GM18519 (cell line): ENCODE data around the gene SMYD3.
"Not testable (repeated sequence)": the region's sequence is repeated elsewhere in the genome, so short reads cannot be mapped to it uniquely, and the experiment has no call there.

ENCODE experiments used
- ATAC-seq: cut with Tn5 transposase; IDR thresholded peaks from one replicate; pipeline ENCODE4 v1.9.1; 2021; ENCODE audit warnings: mild to moderate bottlenecking, moderate library complexity; ENCODE audit not compliant: unreplicated experiment, low FRiP score

Gene SMYD3

DNA sequence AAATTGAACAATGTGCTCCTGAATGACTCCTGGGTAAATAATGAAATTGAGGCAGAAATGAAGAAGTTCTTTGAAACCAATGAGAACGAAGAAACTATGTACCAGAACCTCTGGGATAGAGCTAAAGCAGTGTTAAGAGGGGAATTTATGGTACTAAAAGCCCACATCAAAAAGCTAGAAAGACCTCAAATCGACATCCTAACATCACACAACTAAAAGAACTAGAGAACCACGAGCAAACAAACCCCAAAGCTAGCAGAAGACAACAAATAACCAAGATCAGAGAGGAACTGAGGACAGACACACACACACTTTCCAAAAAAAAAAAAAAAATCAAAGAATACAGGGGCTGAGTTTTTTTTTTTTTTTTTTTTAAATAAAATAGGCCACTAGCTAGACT is 564.2 kb downstream of the SMYD3 start:
- ATAC-seq = no peak

DNA sequence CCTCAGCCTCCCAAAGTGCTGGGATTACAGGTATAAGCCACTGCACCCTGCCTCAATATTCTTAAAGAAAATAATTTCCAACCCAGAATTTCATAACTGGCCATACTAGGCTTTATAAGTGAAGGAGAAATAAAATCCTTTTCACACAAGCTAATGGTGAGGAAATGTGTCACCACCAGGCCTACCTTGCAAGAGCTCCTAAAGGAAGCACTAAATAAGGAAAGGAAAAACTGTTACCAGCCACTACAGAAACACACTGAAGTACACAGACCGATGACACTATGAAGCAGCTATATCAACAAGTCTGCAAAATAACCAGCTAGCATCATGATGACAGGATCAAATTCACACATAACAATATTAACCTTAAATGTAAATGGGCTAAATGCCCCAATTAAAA is 565.3 kb downstream of the SMYD3 start:
- not testable (repeated sequence) for ATAC-seq

DNA sequence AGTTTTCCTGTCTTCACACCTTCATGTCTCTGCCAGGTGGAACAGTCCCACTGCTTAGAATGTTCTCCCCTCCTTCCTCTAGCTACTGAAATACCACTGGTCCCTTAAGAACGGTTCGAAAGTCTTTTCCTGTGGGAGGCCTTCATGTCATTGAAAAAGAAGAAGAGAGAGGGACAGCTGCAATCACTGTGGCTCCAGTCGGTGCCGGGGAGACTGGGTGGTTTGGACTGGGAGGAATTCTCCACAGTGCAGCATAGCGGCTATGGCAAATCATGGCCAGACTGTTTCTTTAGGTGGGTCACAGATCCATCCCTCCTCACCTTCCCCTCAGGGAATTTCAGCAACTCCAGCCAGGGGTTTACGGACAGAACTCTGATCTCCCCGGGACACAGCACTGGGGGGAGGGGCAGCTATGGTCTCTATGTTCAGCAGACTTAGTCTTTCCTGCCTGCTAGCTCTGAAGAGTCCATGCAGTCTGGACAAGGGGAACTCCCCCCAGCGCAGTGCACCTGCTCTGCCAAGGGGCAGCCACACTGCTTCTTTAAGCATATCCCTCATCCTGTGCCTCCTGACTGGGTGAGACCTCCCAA is 567.2 kb downstream of the SMYD3 start:
- ATAC-seq = no peak

DNA sequence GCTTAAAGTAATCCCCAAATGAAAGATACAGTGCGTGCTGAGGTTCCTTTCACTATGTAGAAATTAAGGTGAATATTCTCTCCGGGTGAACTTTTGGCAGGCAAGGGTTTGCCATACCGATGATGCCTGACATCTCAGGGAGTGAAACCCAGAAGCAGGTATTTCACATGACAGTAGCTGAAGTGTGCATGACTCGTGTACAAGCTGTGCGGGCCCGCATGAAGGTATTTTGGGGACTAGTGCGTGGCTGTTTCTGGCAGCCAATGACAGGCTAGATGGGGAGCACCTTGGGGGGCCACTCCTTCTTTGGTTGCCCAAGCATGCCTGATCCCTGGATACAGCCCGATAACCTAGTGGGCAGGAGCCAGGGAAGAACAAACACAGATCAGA is 569.0 kb downstream of the SMYD3 start:
- ATAC-seq = no peak

DNA sequence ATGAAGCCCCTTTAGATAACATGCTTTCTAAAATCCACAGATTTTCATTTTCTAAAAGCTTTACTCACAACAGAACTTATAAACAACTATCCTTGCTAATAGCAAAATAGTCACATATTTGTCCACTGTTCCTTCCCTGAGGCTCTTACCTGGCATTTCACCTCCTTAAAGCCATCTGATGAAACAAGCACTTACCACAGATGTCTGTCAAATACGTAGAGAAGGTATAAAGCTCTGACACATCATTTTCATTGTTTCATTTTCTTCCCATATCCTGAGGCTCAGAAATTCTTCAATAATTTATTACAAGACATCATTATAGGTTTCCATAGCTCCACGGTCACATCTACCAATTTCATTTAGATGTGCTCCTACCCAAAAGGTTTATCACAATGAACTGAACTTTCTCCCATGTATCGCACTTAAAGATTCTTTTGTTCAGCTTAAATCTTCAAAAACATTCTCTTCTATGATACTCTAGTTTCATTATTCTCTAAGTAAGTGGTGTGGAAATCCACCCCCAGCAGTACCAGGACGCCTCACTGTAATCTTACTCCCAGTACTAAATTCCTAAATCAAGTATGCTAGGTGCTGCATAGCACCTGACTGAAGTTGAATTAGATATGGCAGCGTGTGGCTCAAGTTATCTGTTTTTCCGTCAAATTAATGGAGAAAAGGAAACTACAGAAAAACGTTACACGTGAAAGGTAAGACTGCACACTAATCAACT is 569.6 kb downstream of the SMYD3 start:
- no peak for ATAC-seq

DNA sequence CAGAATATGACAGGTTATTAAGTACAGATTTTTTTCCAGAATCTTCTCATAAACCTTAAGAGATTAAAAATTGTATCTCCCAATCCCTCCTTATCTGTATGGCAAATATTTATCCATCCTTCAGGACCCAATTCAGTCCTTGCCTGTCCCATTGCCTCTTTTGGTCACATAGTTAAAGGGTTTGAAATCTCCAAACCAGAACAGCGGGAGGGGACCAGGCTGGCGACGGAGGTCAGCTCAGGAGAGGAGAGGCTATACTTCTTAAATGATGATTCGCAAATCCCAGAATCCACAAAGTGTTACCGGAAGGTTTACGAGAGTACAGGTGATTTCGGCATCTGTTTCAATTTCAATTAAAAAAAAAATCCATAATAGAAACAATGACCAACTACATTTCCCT is 572.7 kb downstream of the SMYD3 start:
- no peak for ATAC-seq

DNA sequence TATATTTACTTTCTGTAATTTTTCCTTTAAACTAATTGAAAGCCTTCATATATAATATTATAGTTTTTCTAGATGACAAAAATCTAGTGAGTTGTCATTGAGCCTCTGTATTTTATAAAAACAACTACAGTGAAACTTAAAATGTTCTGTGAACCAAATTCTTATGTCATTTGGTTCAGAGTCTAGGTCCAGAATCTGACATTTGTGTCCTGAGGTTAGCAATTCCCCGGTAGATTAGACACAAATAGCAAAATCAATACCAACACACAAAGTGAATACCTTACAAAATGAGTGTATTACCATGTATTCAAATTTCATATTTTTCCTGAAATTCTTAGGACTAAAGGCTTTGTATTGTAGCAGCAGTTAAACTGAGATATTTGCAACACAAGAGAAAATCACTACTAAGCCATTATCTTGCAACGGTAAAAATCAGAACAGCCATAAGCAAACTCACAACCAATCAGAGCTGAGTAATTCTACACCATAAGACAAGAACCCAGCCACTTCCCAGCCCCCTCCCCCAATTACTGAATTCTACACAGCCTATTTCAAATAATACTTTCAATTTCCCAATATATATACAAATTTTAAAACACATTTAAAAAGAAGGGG is 573.5 kb downstream of the SMYD3 start:
- no peak for ATAC-seq

DNA sequence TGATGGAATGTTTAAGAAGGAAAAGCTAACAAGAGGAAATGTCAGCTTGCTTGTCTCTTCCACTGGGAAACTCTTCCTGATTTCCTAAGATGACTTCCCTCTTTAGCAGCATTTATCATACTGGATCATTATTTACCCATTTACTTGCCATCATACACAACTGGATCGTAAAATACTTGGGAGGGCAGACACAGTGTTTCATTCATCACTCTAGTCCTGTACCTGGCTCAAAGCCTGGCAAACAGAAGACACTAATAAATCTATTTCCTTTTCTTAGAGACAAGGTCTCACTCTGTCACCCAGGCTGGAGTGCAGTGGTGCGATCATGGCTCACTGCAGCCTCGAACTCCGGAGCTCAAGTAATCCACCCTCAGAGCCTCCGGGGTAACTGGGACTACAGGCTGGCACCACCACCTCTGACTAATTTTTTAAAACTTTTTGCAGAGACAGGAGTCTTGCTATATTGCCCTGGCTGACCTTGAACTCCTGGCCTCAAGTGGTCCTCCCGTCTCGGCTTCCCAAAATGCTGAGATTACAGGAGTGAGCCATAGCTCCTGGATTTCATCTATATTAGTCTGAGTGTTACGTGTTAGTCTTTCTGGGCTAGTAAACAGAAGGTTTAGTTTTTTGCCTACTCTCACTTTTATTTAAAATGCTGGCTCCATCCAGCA is 574.6 kb downstream of the SMYD3 start:
- no peak for ATAC-seq

DNA sequence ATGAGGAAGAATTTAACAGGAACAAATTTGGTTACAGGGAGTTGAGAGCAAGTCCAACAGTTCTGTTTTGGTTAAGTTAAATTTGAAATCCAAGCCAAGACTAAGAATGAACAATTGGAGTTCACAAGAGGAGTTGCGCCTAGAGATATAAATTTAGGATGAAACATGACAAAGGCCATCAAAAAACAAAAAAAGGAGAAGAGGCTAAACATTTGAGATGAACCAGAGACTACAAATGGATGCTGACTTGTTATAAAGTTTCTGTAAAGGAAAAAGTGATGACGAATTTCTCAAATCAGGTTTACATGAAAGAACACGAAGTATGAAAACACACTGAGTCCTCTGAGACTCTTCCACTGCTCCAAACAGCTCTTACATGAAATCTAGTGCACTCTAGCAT is 575.6 kb downstream of the SMYD3 start:
- ATAC-seq = no peak

DNA sequence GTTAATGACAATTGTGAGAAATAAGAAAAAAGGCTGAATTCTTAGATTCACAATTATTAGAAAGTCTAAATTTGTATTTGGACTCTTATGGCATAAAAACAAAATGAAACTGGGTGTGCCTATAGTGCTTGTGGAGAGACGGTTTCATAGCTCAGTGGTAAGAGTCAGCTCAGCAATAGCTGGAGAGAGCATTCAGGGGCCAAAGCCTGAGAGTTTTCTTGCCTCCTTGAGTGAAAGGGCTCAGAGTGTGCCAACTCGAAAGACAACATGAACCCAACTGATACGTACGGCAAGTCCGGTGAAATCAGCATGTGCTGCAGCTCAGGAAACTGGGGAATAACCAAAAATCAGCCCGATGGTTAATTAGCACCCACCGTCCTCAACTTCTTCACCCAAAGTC is 577.9 kb downstream of the SMYD3 start:
- no peak for ATAC-seq

DNA sequence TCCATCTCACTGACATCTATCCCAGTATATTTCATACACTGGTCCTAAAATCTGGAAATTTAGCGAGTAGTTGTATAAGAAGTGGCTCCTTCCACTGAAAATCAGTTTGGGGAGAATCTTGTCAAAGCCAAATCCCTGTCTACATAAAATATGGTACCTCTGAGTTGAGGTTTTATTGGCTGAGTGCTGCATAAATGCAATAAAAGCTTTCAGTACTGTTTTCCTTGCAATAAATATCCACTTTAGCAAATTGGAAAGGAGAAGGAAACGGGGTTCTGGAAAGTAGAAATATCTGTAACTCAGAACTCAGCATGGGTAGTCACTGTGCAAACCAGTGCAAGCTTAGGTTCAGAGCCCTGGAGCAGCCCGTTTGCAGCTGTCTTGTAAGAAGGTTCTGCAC is 580.2 kb downstream of the SMYD3 start:
- ATAC-seq = no peak

DNA sequence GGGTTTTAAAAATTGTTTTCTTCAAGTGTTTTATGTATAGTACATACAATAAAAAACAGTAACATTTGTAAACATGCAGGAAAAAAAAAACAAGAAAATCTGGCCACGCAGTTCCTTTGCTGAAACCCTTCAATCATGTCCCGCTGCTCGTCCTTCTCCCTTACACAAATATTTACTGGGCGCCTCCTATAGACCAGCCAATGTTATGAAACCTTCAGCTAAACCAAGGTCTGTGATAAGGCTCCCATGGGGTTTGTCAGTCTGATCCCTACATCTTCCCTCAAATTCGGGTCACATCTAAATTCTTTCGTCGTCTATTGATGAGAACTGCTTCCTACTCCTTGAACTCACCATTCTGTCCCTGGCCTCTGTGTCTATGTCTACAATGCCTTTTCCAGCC is 583.9 kb downstream of the SMYD3 start:
- ATAC-seq = no peak

DNA sequence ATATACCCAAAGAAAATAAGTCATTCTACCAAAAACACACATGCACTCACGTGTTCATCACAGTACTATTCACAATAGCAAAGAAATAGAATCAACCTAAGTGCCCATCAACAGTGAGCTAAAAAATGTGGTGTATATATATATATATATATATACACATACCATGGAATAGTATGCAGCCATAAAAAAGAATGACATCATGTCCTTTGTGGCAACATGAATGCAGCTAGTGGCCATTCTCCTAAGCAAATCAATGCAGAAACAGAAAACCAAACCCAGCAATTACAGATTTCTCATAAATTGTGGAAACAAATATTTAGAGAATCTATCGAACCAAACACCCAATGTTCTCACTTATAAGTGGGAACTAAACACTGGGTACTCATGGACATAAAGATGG is 585.7 kb downstream of the SMYD3 start:
- no peak for ATAC-seq

DNA sequence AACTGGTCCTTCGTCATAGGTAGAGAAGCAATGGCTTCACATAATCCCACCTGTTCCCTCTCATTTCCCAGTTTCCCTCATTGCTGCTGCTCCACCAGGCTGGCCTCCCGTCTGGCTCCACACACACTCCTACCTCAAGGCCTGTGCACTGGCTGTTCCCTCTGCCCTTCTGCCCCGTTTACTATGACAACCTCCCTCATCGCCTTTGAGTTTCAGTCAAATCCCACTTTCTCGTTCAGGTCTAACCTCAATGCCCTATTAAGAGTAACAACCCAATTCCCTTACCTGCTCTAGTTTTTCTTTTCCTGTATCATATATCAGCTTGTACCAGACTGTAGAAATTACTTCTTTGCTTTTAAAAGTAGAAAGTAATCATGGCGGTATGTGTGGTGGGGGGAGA is 589.7 kb downstream of the SMYD3 start:
- ATAC-seq = no peak

DNA sequence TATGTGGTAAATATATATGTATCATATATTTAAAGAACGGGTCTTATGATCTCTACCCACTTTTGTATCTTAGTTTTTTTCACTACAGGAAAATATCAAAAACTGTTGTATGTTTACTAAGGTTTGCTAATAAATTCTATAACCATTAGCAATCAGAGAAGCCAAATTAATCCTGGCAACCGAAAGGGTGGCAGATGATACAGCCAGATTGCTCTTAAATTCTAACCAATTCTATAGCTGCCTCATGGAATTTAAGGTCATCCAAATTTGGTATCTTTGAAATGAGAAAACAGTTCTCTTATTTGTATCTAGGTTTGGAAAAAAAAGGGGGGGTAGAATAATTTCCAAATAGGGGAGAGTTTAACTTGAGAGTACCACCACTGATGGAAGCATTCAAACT is 591.2 kb downstream of the SMYD3 start:
- no peak for ATAC-seq

DNA sequence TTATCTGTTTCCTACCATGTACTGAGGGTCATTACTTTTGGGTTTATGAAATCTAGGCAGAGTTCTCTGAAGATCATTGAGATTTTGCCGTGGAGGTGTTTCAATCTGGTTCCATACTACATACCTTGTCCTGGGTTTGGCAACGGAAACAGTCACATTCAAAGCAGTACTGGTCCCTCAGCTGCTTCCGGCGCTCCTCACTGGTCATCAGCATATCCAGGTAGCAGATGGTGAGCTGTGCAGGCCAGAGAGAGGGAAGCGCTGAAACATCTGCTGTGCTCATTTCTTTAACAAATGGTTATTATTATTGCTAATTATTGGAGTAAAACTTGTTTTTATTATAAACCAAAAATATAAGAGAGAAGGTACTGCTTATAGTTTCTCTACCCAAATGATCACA is 591.7 kb downstream of the SMYD3 start:
- no peak for ATAC-seq

DNA sequence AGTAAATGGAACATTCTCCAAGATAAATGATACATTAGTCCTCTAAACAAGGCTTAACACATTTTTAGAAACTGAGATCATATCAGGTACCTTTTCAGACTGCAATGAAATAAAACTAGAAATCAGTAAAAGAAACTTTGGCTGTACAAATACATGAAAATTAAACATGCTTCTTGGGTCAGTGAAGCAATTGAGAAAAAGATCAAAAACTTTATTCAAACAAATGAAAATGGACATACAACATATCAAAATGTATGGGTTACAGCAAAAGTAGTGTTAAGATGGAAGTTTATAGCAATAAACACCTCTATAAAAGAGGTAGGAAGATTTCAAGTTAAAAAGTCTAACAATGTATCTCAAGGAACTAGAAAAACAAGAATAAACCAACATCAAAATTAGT is 598.5 kb downstream of the SMYD3 start:
- ATAC-seq = no peak

DNA sequence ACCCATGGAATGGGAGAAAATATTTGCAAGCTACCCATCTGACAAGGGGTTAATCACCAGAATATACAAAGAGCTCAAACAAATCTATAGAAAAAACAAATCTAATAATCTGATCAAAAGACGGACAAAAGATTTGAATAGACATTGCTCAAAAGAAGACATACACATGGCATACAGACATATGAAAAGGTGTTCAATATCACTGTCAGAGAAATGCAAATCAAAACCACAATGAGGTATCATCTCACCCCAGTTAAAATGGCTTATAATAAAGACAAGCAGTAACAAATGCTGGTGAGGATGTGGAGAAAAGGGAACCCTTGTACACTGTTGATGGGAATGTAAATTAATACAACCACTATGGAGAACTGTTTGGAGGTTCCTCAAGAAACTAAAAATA is 600.9 kb downstream of the SMYD3 start:
- ATAC-seq = no peak

DNA sequence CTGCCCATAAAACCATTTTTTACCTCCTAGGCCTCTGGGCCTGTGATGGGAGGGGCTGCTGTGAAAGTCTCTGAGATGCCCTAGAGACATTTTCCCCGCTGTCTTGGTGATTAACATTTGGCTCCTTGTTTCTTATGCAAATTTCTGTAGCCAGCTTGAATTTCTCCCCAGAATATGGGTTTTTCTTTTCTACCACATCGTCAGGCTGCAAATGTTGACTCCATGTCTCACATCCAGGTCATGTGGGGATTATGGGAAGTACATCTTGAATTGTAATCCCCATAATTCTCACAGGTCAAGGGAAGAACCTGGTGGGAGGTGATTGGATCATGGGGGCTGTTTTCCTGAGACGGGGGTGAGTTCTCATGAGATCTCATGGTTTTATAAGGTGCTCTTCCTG is 603.2 kb downstream of the SMYD3 start:
- ATAC-seq = no peak

DNA sequence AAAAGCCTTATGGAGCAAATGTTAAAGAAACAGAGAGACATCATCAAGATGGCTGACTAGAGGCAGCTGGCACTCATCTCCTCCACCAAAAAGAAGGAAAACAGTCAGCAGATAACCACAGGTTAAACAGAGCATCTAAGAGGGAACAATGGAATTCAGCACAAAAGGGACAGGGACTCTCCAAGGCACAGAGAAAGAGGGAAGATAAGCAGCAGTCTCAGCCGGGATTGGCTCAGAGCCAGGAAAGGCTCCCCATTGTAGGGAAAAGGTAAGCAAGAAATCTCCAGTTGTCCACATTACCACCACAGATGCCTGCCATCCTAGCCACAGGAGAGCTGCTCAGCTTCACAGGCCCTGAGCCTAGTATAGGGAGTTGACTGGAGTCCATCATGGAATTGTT is 605.5 kb downstream of the SMYD3 start:
- no peak for ATAC-seq

DNA sequence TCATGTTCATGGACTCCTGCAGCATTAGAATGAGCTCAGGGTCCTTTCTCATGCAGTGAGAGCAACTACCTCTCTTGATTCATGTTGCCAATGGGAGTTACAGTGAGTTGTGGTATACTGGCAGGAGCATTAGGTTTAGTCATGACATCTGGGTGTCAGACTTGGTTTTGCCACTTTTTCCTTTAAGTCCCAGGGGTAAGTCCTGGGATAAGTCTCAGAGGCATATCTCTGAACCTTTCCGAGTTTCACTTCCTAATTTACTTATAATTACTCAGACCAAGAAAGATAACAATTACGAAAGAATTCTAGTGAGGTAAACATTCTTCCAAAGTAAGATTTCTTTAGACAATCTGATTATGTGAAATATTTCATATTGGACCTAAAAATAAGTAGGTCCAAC is 606.0 kb downstream of the SMYD3 start:
- no peak for ATAC-seq

DNA sequence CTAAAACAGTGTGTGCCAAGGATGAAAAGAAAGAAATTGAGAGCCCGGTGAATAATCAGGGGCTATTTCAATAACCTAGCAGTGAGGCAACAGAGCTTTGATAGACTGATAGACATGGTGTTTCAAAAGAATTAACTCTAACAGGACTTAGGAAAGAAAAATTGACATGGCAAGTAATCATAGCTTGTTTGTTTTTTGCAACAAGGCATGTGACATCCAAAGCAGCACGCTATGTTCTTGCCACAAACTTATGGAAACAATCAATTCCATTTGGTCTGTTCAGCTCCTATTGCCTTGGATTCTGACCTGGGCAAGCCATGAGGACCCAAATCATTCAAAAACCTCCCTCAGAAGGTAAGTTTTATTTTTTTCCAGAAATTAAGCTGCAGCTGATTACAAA is 608.5 kb downstream of the SMYD3 start:
- ATAC-seq = no peak
